HG02884 (cell line): ENCODE results near the gene TXNRD3.
"Not testable (repeated sequence)": the region's sequence is repeated elsewhere in the genome, so short reads cannot be mapped to it uniquely, and the experiment has no call there.

Experiments used
- ATAC-seq: cut with Tn5 transposase; IDR thresholded peaks from one replicate; pipeline ENCODE4 v1.9.1; 2021; ENCODE audit warnings: mild to moderate bottlenecking, moderate library complexity; ENCODE audit not compliant: unreplicated experiment

TXNRD3 gene

GRCh38 chr3:126604691-126605090 lies 50.2 kb downstream of the TXNRD3 start:
- no peak for ATAC-seq

- ATAC-seq, result no peak
Observed at GRCh38 chr3:126599101-126599500, 55.8 kb downstream of the TXNRD3 start.

- not testable (repeated sequence) for ATAC-seq
Observed at GRCh38 chr3:126595479-126595878, 59.4 kb downstream of the TXNRD3 start.

- not testable (repeated sequence) for ATAC-seq
Observed at GRCh38 chr3:126591515-126591914, 63.4 kb downstream of the TXNRD3 start.

GRCh38 chr3:126582311-126582710 lies 72.6 kb downstream of the TXNRD3 start:
- no peak for ATAC-seq

- no peak for ATAC-seq
Observed at GRCh38 chr3:126581569-126581968, 73.4 kb downstream of the TXNRD3 start.

- no peak for ATAC-seq
Observed at GRCh38 chr3:126580746-126581145, 74.2 kb downstream of the TXNRD3 start.

- ATAC-seq, result no peak
Observed at GRCh38 chr3:126578702-126579101, 76.2 kb downstream of the TXNRD3 start.

- no peak for ATAC-seq
Observed at GRCh38 chr3:126577261-126577660, 77.7 kb downstream of the TXNRD3 start.

- ATAC-seq, result no peak
Observed at GRCh38 chr3:126573492-126574117, 81.3 kb downstream of the TXNRD3 start.

GRCh38 chr3:126571078-126571477 lies 83.8 kb downstream of the TXNRD3 start:
- ATAC-seq, result no peak

GRCh38 chr3:126570103-126570541 lies 84.8 kb downstream of the TXNRD3 start:
- no peak for ATAC-seq

GRCh38 chr3:126569390-126569975 lies 85.4 kb downstream of the TXNRD3 start:
- ATAC-seq, result no peak

- no peak for ATAC-seq
Observed at GRCh38 chr3:126568776-126569342, 86.1 kb downstream of the TXNRD3 start.

GRCh38 chr3:126567696-126568438 lies 87.1 kb downstream of the TXNRD3 start:
- no peak for ATAC-seq

- no peak for ATAC-seq
Observed at GRCh38 chr3:126562737-126563276, 92.1 kb downstream of the TXNRD3 start.

GRCh38 chr3:126558336-126559071 lies 96.4 kb downstream of the TXNRD3 start, which contains the start of gene C3orf22:
C3orf22 (minus strand) TSS chr3:126558932; CDS start chr3:126553390, 5,542 bp downstream.
- no peak for ATAC-seq

- no peak for ATAC-seq
Observed at GRCh38 chr3:126557761-126558160, 97.2 kb downstream of the TXNRD3 start.

- no peak for ATAC-seq
Observed at GRCh38 chr3:126557415-126557745, 97.5 kb downstream of the TXNRD3 start.
